ENCODE measurements around the gene NELFA.
A peak's percentile ranks its signal among the peaks of the same experiment; 100 is the strongest.
"Not testable (repeated sequence)": the region's sequence is repeated elsewhere in the genome, so short reads cannot be mapped to it uniquely, and the experiment has no call there.

Gene NELFA

GRCh38 chr4:2042204-2042946 lies 33.6 kb upstream of the NELFA start:
- 0 out of 2 replicates have a peak, but pooled peaks have one; percentile 27 for TF ChIP-seq CTCF (IDR thresholded peaks at IDR 0.05; ENCODE audit: low read depth, low read length)
- DNase-seq = peak; percentile 43
- Histone ChIP-seq H3K4me3 (ENCODE audit: low read depth, low read length) (peak overlapping the region; percentile 70), H3K27ac (no peak overlapping the region; the same call in 1 of the 2 replicates), H3K9me3 (ENCODE audit: severe bottlenecking) (no peaks in the 10 kb centered on the region), H3K36me3 (peaks cover 7% of the 10 kb centered on the region), H3K27me3 (ENCODE audit: insufficient read depth, low read depth, severe bottlenecking) (peaks cover 4% of the 10 kb centered on the region)

GRCh38 chr4:2041239-2042130 lies 32.7 kb upstream of the NELFA start:
- H3K4me3 ChIP-seq (ENCODE audit: low read depth, low read length) = peak overlapping the region; percentile 70
- H3K36me3 ChIP-seq = peaks cover 7% of the 10 kb centered on the region
- no peaks in the 10 kb centered on the region for H3K9me3 ChIP-seq (ENCODE audit: severe bottlenecking)
- H3K27ac ChIP-seq = peak overlapping the region; percentile 63
- TF ChIP-seq CTCF (IDR thresholded peaks at IDR 0.05; ENCODE audit: low read depth, low read length) = no peak
- peaks cover 4% of the 10 kb centered on the region for H3K27me3 ChIP-seq (ENCODE audit: insufficient read depth, low read depth, severe bottlenecking)
- peak; percentile 91 for DNase-seq

- Histone ChIP-seq H3K9me3 (ENCODE audit: severe bottlenecking) (no peaks in the 10 kb centered on the region), H3K27me3 (ENCODE audit: insufficient read depth, low read depth, severe bottlenecking) (peaks cover 4% of the 10 kb centered on the region), H3K4me3 (ENCODE audit: low read depth, low read length) (peak overlapping the region; percentile 70), H3K36me3 (peaks cover 7% of the 10 kb centered on the region), H3K27ac (no peak overlapping the region)
- DNase-seq = no peak
- TF ChIP-seq CTCF (IDR thresholded peaks at IDR 0.05; ENCODE audit: low read depth, low read length) = no peak
Measured at GRCh38 chr4:2040391-2041238, 31.8 kb upstream of the NELFA start.

- H3K27me3 ChIP-seq (ENCODE audit: insufficient read depth, low read depth, severe bottlenecking) = peaks cover 4% of the 10 kb centered on the region
- H3K27ac ChIP-seq = peak overlapping the region; percentile 83
- H3K9me3 ChIP-seq (ENCODE audit: severe bottlenecking) = no peaks in the 10 kb centered on the region
- H3K4me3 ChIP-seq (ENCODE audit: low read depth, low read length) = peak overlapping the region; percentile 46
- TF ChIP-seq CTCF (IDR thresholded peaks at IDR 0.05; ENCODE audit: low read depth, low read length) = no peak
- DNase-seq = peak; percentile 76
- H3K36me3 ChIP-seq = no peaks in the 10 kb centered on the region
Measured at GRCh38 chr4:2036866-2037265, 28.1 kb upstream of the NELFA start.

GRCh38 chr4:2036327-2036726 lies 27.6 kb upstream of the NELFA start:
- no peaks in the 10 kb centered on the region for H3K9me3 ChIP-seq (ENCODE audit: severe bottlenecking)
- no peaks in the 10 kb centered on the region for H3K36me3 ChIP-seq
- TF ChIP-seq CTCF (IDR thresholded peaks at IDR 0.05; ENCODE audit: low read depth, low read length) = no peak
- peak overlapping the region; percentile 46 for H3K4me3 ChIP-seq (ENCODE audit: low read depth, low read length)
- H3K27me3 ChIP-seq (ENCODE audit: insufficient read depth, low read depth, severe bottlenecking) = peaks cover 2% of the 10 kb centered on the region
- H3K27ac ChIP-seq = peak overlapping the region; percentile 83
- peak; percentile 56 for DNase-seq

- not testable (repeated sequence) for H3K27ac ChIP-seq
Measured at GRCh38 chr4:2031161-2031560, 22.4 kb upstream of the NELFA start.

GRCh38 chr4:2027120-2027519 lies 18.3 kb upstream of the NELFA start:
- peaks cover 11% of the 10 kb centered on the region for H3K9me3 ChIP-seq (ENCODE audit: severe bottlenecking)
- not testable (repeated sequence) for H3K4me3 ChIP-seq (ENCODE audit: low read depth, low read length); H3K36me3 ChIP-seq; H3K27me3 ChIP-seq (ENCODE audit: insufficient read depth, low read depth, severe bottlenecking); H3K27ac ChIP-seq; DNase-seq

More at GRCh38 chr4:2031161-2031560, 22.4 kb upstream of the NELFA start:
- not testable (repeated sequence) for DNase-seq; H3K36me3 ChIP-seq; H3K27me3 ChIP-seq (ENCODE audit: insufficient read depth, low read depth, severe bottlenecking); H3K4me3 ChIP-seq (ENCODE audit: low read depth, low read length); H3K9me3 ChIP-seq (ENCODE audit: severe bottlenecking)
